ENCODE data around the gene NUDT22. TPM values are rescaled to one million over a fixed set of nuclear protein-coding genes. Genes with fewer than 3 reads are reported as not detected.

NUDT22 gene
- polyA plus RNA-seq, 1 donor from 2014 or later = 47.3 TPM

- no peak overlapping the region for H3K27ac ChIP-seq (ENCODE audit: low read length)
- H4K20me1 ChIP-seq (ENCODE audit: insufficient read depth) = no peaks in the 10 kb centered on the region
- no peaks in the 10 kb centered on the region for H3K79me2 ChIP-seq (replicated peaks; ENCODE audit: insufficient read depth, low read length)
- no peaks in the 10 kb centered on the region for H3K9me3 ChIP-seq (ENCODE audit: low read length)
- H3K4me3 ChIP-seq (ENCODE audit: low read length) = no peak overlapping the region
- no peaks in the 10 kb centered on the region for H3K36me3 ChIP-seq (ENCODE audit: insufficient read depth, low read length)
- no peak overlapping the region for H3K4me2 ChIP-seq (ENCODE audit: low read length)
- no peaks in the 10 kb centered on the region for H3K27me3 ChIP-seq (ENCODE audit: insufficient read depth, low read depth, low read length)
- H2AFZ ChIP-seq (ENCODE audit: low read depth, low read length) = no peak overlapping the region
- no peaks in the 10 kb centered on the region for H3F3A ChIP-seq (ENCODE audit: insufficient read depth, low read length, poor library complexity, severe bottlenecking)
- TF ChIP-seq EP300 (conservative IDR thresholded peaks at IDR 0.05; ENCODE audit: poor library complexity, severe bottlenecking) = no peak
- peak overlapping the region; percentile 20 for H3K9ac ChIP-seq (ENCODE audit: low read length)
- H3K9me2 ChIP-seq (ENCODE audit: insufficient read depth, low read length) = no peaks in the 10 kb centered on the region
Observed at GRCh38 chr11:64264371-64264852, 38.3 kb downstream of the NUDT22 start.

DNA sequence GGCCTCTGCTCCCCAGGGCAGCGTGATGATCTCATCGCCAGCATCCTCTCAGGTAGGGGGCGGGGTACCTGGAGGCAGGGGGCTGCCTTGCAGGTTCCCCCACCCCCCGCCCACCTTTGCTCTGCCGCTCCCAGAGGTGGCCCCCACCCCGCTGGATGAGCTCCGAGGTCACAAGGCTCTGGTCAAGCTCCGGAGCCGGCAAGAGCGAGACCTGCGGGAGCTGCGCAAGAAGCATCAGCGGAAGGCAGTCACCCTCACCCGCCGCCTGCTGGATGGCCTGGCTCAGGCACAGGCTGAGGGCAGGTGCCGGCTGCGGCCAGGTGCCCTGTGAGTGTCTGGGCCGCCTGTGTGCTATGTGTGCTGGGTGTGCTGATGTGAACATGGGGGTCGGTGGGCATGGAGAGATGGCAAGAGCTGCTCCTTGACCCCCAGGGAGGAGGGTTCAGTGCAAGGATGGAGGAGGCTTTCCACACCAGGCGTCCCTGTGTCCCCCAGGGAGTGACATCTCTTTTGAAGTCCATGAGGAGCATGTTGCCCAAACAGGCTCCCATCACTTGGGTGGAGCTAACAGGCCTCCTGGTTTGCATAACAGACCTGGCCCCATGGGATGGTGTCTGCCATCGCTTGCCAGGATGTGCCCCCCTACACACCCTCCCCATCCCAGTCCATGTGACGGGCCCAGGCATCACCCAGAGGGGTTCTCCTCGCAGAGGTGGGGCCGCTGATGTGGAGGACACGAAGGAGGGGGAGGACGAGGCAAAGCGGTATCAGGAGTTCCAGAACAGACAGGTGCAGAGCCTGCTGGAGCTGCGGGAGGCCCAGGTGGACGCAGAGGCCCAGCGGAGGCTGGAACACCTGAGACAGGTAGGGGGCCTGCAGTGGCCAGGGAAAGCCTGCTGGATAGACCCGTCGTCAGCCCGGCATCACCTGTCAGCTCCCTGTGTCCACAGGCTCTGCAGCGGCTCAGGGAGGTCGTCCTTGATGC, 39.4 kb downstream of the NUDT22 start:
- Histone ChIP-seq H3K9ac (ENCODE audit: low read length) (no peak overlapping the region), H3K27ac (ENCODE audit: low read length) (no peak overlapping the region), H3K9me2 (ENCODE audit: insufficient read depth, low read length) (no peaks in the 10 kb centered on the region), H3K36me3 (ENCODE audit: insufficient read depth, low read length) (no peaks in the 10 kb centered on the region), H3K27me3 (ENCODE audit: insufficient read depth, low read depth, low read length) (no peaks in the 10 kb centered on the region), H3K4me2 (ENCODE audit: low read length) (no peak overlapping the region), H3K79me2 (replicated peaks; ENCODE audit: insufficient read depth, low read length) (no peaks in the 10 kb centered on the region), H2AFZ (ENCODE audit: low read depth, low read length) (no peak overlapping the region), H3K4me3 (ENCODE audit: low read length) (no peak overlapping the region), H4K20me1 (ENCODE audit: insufficient read depth) (no peaks in the 10 kb centered on the region), H3F3A (ENCODE audit: insufficient read depth, low read length, poor library complexity, severe bottlenecking) (peaks cover 4% of the 10 kb centered on the region), H3K9me3 (ENCODE audit: low read length) (no peaks in the 10 kb centered on the region)
- TF ChIP-seq, protein P1, sequence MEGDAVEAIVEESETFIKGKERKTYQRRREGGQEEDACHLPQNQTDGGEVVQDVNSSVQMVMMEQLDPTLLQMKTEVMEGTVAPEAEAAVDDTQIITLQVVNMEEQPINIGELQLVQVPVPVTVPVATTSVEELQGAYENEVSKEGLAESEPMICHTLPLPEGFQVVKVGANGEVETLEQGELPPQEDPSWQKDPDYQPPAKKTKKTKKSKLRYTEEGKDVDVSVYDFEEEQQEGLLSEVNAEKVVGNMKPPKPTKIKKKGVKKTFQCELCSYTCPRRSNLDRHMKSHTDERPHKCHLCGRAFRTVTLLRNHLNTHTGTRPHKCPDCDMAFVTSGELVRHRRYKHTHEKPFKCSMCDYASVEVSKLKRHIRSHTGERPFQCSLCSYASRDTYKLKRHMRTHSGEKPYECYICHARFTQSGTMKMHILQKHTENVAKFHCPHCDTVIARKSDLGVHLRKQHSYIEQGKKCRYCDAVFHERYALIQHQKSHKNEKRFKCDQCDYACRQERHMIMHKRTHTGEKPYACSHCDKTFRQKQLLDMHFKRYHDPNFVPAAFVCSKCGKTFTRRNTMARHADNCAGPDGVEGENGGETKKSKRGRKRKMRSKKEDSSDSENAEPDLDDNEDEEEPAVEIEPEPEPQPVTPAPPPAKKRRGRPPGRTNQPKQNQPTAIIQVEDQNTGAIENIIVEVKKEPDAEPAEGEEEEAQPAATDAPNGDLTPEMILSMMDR (IDR thresholded peaks at IDR 0.05; ENCODE audit: poor library complexity, severe bottlenecking) = no peak
- TF ChIP-seq RAD21 (conservative IDR thresholded peaks at IDR 0.05) (no peak), EP300 (conservative IDR thresholded peaks at IDR 0.05; ENCODE audit: poor library complexity, severe bottlenecking) (no peak), TAF1 (IDR thresholded peaks at IDR 0.05; ENCODE audit: low read depth) (no peak), SMC3 (conservative IDR thresholded peaks at IDR 0.05; ENCODE audit: poor library complexity) (no peak), EZH2 (IDR thresholded peaks at IDR 0.05; ENCODE audit: borderline replicate concordance, insufficient read depth, low read length, poor library complexity, severe bottlenecking) (no peak), POLR2AphosphoS5 (IDR thresholded peaks at IDR 0.05) (no peak), MXI1 (conservative IDR thresholded peaks at IDR 0.05; ENCODE audit: poor library complexity, severe bottlenecking) (no peak)
- TF ChIP-seq, protein P2, sequence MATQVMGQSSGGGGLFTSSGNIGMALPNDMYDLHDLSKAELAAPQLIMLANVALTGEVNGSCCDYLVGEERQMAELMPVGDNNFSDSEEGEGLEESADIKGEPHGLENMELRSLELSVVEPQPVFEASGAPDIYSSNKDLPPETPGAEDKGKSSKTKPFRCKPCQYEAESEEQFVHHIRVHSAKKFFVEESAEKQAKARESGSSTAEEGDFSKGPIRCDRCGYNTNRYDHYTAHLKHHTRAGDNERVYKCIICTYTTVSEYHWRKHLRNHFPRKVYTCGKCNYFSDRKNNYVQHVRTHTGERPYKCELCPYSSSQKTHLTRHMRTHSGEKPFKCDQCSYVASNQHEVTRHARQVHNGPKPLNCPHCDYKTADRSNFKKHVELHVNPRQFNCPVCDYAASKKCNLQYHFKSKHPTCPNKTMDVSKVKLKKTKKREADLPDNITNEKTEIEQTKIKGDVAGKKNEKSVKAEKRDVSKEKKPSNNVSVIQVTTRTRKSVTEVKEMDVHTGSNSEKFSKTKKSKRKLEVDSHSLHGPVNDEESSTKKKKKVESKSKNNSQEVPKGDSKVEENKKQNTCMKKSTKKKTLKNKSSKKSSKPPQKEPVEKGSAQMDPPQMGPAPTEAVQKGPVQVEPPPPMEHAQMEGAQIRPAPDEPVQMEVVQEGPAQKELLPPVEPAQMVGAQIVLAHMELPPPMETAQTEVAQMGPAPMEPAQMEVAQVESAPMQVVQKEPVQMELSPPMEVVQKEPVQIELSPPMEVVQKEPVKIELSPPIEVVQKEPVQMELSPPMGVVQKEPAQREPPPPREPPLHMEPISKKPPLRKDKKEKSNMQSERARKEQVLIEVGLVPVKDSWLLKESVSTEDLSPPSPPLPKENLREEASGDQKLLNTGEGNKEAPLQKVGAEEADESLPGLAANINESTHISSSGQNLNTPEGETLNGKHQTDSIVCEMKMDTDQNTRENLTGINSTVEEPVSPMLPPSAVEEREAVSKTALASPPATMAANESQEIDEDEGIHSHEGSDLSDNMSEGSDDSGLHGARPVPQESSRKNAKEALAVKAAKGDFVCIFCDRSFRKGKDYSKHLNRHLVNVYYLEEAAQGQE (IDR thresholded peaks at IDR 0.05; ENCODE audit: borderline replicate concordance) = no peak

All from neural cell (in vitro differentiated cells).